ENCODE measurements around the gene MCM3AP.

- TF ChIP-seq CTCF (conservative IDR thresholded peaks at IDR 0.05; ENCODE audit: low read length): no peak
- no peak for TF ChIP-seq EZH2phosphoT487 (IDR thresholded peaks at IDR 0.05; ENCODE audit: borderline replicate concordance, low read depth, low read length)
Observed at GRCh38 chr21:46268371-46268770, 17.0 kb downstream of the MCM3AP start.

Measured in OCI-LY7 (cell line).